Panc1 (cell line): ENCODE data around the gene MFAP4.

Experiments used
- CTCF ChIP-seq: fragments of 450-650 bp; IDR thresholded peaks from 2 replicates; pipeline ENCODE4 v1.5.1; 2017; ENCODE audit warnings: mild to moderate bottlenecking
- POLR2AphosphoS5 ChIP-seq: IDR thresholded peaks from 2 replicates; pipeline ENCODE4 v1.6.1; 2012; ENCODE audit warnings: mild to moderate bottlenecking, low read depth, low read length, moderate library complexity
- SIN3A ChIP-seq: IDR thresholded peaks from 2 replicates; pipeline ENCODE4 v1.6.1; 2012; ENCODE audit warnings: low read depth, mild to moderate bottlenecking, low read length, moderate library complexity, borderline replicate concordance; ENCODE audit not compliant: insufficient read depth
- TCF7L2 ChIP-seq: IDR thresholded peaks from 2 replicates; pipeline ENCODE4 v1.6.1; 2011; ENCODE audit warnings: mild to moderate bottlenecking, low read depth, low read length, inconsistent platforms
- TF ChIP-seq, protein P1 (sequence below), 2 experiments: IDR thresholded peaks; 2 replicates each; pipeline ENCODE4 v1.6.1; 2011 to 2012; ENCODE audit warnings: low read depth in 2 of 2, control low read depth in 1 of 2, low read length in 1 of 2, mild to moderate bottlenecking in 1 of 2, moderate library complexity in 1 of 2; ENCODE audit not compliant: insufficient read depth in 1 of 2

- TF ChIP-seq, protein P1, sequence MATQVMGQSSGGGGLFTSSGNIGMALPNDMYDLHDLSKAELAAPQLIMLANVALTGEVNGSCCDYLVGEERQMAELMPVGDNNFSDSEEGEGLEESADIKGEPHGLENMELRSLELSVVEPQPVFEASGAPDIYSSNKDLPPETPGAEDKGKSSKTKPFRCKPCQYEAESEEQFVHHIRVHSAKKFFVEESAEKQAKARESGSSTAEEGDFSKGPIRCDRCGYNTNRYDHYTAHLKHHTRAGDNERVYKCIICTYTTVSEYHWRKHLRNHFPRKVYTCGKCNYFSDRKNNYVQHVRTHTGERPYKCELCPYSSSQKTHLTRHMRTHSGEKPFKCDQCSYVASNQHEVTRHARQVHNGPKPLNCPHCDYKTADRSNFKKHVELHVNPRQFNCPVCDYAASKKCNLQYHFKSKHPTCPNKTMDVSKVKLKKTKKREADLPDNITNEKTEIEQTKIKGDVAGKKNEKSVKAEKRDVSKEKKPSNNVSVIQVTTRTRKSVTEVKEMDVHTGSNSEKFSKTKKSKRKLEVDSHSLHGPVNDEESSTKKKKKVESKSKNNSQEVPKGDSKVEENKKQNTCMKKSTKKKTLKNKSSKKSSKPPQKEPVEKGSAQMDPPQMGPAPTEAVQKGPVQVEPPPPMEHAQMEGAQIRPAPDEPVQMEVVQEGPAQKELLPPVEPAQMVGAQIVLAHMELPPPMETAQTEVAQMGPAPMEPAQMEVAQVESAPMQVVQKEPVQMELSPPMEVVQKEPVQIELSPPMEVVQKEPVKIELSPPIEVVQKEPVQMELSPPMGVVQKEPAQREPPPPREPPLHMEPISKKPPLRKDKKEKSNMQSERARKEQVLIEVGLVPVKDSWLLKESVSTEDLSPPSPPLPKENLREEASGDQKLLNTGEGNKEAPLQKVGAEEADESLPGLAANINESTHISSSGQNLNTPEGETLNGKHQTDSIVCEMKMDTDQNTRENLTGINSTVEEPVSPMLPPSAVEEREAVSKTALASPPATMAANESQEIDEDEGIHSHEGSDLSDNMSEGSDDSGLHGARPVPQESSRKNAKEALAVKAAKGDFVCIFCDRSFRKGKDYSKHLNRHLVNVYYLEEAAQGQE (IDR thresholded peaks at IDR 0.05; ENCODE audit: insufficient read depth in 1 of 2, low read depth in 2 of 2, low read length in 1 of 2) = no peak
- TF ChIP-seq CTCF (no peak), TCF7L2 (no peak), POLR2AphosphoS5 (no peak), SIN3A (no peak)
Observed at GRCh38 chr17:19398301-19399181, 11.6 kb upstream of the MFAP4 start.
